ENCODE results near the gene IRAK2.
"Not testable (repeated sequence)": the region's sequence is repeated elsewhere in the genome, so short reads cannot be mapped to it uniquely, and the experiment has no call there.

IRAK2 gene

GRCh38 chr3:10140996-10141546 is 23.6 kb upstream of the IRAK2 start:
- Histone ChIP-seq H3K27me3 (ENCODE audit: low read depth, low read length) (no peaks in the 10 kb centered on the region), H3K9me3 (ENCODE audit: control insufficient read depth in 1 of 2, low read length in 2 of 2) (no peaks in the 10 kb centered on the region), H3K27ac (ENCODE audit: low read length) (no peak overlapping the region), H3K4me3 (ENCODE audit: low read depth in 1 of 2, low read length in 2 of 2) (peak overlapping the region in 1 of 2 donors; percentile 70), H3K4me1 (ENCODE audit: control insufficient read depth in 1 of 2, insufficient read depth in 2 of 2, low read length in 2 of 2) (peaks cover 7 to 20% of the 10 kb centered on the region in 2 donors), H3K36me3 (ENCODE audit: control insufficient read depth in 1 of 2, insufficient read depth in 2 of 2, low read length in 2 of 2) (no peaks in the 10 kb centered on the region)

- Histone ChIP-seq H3K36me3 (ENCODE audit: control insufficient read depth in 1 of 2, insufficient read depth in 2 of 2, low read length in 2 of 2) (peaks cover 0 to 6% of the 10 kb centered on the region in 2 donors), H3K4me1 (ENCODE audit: control insufficient read depth in 1 of 2, insufficient read depth in 2 of 2, low read length in 2 of 2) (peaks cover 7 to 20% of the 10 kb centered on the region in 2 donors), H3K27me3 (ENCODE audit: low read depth, low read length) (no peaks in the 10 kb centered on the region), H3K27ac (ENCODE audit: low read length) (no peak overlapping the region), H3K4me3 (ENCODE audit: low read depth in 1 of 2, low read length in 2 of 2) (peak overlapping the region; percentile 70 to 71), H3K9me3 (ENCODE audit: control insufficient read depth in 1 of 2, low read length in 2 of 2) (no peaks in the 10 kb centered on the region)
Measured at GRCh38 chr3:10142707-10143560, 21.8 kb upstream of the IRAK2 start.

- no peak overlapping the region for H3K27ac ChIP-seq (ENCODE audit: low read length)
- peaks cover 7 to 20% of the 10 kb centered on the region in 2 donors for H3K4me1 ChIP-seq (ENCODE audit: control insufficient read depth in 1 of 2, insufficient read depth in 2 of 2, low read length in 2 of 2)
- H3K4me3 ChIP-seq (ENCODE audit: low read depth in 1 of 2, low read length in 2 of 2): no peak overlapping the region
- H3K27me3 ChIP-seq (ENCODE audit: low read depth, low read length): no peaks in the 10 kb centered on the region
- H3K36me3 ChIP-seq (ENCODE audit: control insufficient read depth in 1 of 2, insufficient read depth in 2 of 2, low read length in 2 of 2): peaks cover 15 to 23% of the 10 kb centered on the region in 2 donors
- H3K9me3 ChIP-seq (ENCODE audit: control insufficient read depth in 1 of 2, low read length in 2 of 2): no peaks in the 10 kb centered on the region
Measured at GRCh38 chr3:10145685-10146084, 19.0 kb upstream of the IRAK2 start.

- Histone ChIP-seq H3K27ac (ENCODE audit: low read length) (no peak overlapping the region), H3K27me3 (ENCODE audit: low read depth, low read length) (no peaks in the 10 kb centered on the region), H3K4me1 (ENCODE audit: control insufficient read depth in 1 of 2, insufficient read depth in 2 of 2, low read length in 2 of 2) (peaks cover under 1 to 2% of the 10 kb centered on the region in 2 donors), H3K4me3 (ENCODE audit: low read depth in 1 of 2, low read length in 2 of 2) (no peak overlapping the region), H3K9me3 (ENCODE audit: control insufficient read depth in 1 of 2, low read length in 2 of 2) (no peaks in the 10 kb centered on the region), H3K36me3 (ENCODE audit: control insufficient read depth in 1 of 2, insufficient read depth in 2 of 2, low read length in 2 of 2) (peaks cover 24 to 35% of the 10 kb centered on the region in 2 donors)
Measured at GRCh38 chr3:10149226-10149625, 15.5 kb upstream of the IRAK2 start.

GRCh38 chr3:10150987-10151386 is 13.7 kb upstream of the IRAK2 start:
- Histone ChIP-seq H3K27ac (ENCODE audit: low read length) (no peak overlapping the region), H3K36me3 (ENCODE audit: control insufficient read depth in 1 of 2, insufficient read depth in 2 of 2, low read length in 2 of 2) (peaks cover 24 to 39% of the 10 kb centered on the region in 2 donors), H3K4me3 (ENCODE audit: low read depth in 1 of 2, low read length in 2 of 2) (no peak overlapping the region), H3K4me1 (ENCODE audit: control insufficient read depth in 1 of 2, insufficient read depth in 2 of 2, low read length in 2 of 2) (no peaks in the 10 kb centered on the region), H3K9me3 (ENCODE audit: control insufficient read depth in 1 of 2, low read length in 2 of 2) (no peaks in the 10 kb centered on the region), H3K27me3 (ENCODE audit: low read depth, low read length) (no peaks in the 10 kb centered on the region)

GRCh38 chr3:10154335-10155122 is 10.2 kb upstream of the IRAK2 start:
- no peaks in the 10 kb centered on the region for H3K27me3 ChIP-seq (ENCODE audit: low read depth, low read length)
- H3K36me3 ChIP-seq (ENCODE audit: control insufficient read depth in 1 of 2, insufficient read depth in 2 of 2, low read length in 2 of 2): peaks cover 20 to 27% of the 10 kb centered on the region in 2 donors
- no peaks in the 10 kb centered on the region for H3K9me3 ChIP-seq (ENCODE audit: control insufficient read depth in 1 of 2, low read length in 2 of 2)
- H3K4me1 ChIP-seq (ENCODE audit: control insufficient read depth in 1 of 2, insufficient read depth in 2 of 2, low read length in 2 of 2): no peaks in the 10 kb centered on the region
- no peak overlapping the region for H3K4me3 ChIP-seq (ENCODE audit: low read depth in 1 of 2, low read length in 2 of 2)
- H3K27ac ChIP-seq (ENCODE audit: low read length): no peak overlapping the region

- Histone ChIP-seq H3K27ac (ENCODE audit: low read length) (no peak overlapping the region), H3K36me3 (ENCODE audit: control insufficient read depth in 1 of 2, insufficient read depth in 2 of 2, low read length in 2 of 2) (peaks cover 14 to 21% of the 10 kb centered on the region in 2 donors), H3K4me3 (ENCODE audit: low read depth in 1 of 2, low read length in 2 of 2) (no peak overlapping the region)
Measured at GRCh38 chr3:10155123-10155472, 9.6 kb upstream of the IRAK2 start.

GRCh38 chr3:10155658-10156057 is 9.1 kb upstream of the IRAK2 start:
- Histone ChIP-seq H3K27ac (ENCODE audit: low read length) (no peak overlapping the region), H3K9me3 (ENCODE audit: control insufficient read depth in 1 of 2, low read length in 2 of 2) (no peaks in the 10 kb centered on the region), H3K4me1 (ENCODE audit: control insufficient read depth in 1 of 2, insufficient read depth in 2 of 2, low read length in 2 of 2) (no peaks in the 10 kb centered on the region), H3K27me3 (ENCODE audit: low read depth, low read length) (no peaks in the 10 kb centered on the region), H3K36me3 (ENCODE audit: control insufficient read depth in 1 of 2, insufficient read depth in 2 of 2, low read length in 2 of 2) (peaks cover 9 to 16% of the 10 kb centered on the region in 2 donors), H3K4me3 (ENCODE audit: low read depth in 1 of 2, low read length in 2 of 2) (no peak overlapping the region)

More at GRCh38 chr3:10155123-10155472, 9.6 kb upstream of the IRAK2 start:
- H3K9me3 ChIP-seq (ENCODE audit: control insufficient read depth in 1 of 2, low read length in 2 of 2): no peaks in the 10 kb centered on the region
- H3K27me3 ChIP-seq (ENCODE audit: low read depth, low read length): no peaks in the 10 kb centered on the region
- no peaks in the 10 kb centered on the region for H3K4me1 ChIP-seq (ENCODE audit: control insufficient read depth in 1 of 2, insufficient read depth in 2 of 2, low read length in 2 of 2)

GRCh38 chr3:10157031-10157430 is 7.7 kb upstream of the IRAK2 start:
- Histone ChIP-seq H3K9me3 (ENCODE audit: control insufficient read depth in 1 of 2, low read length in 2 of 2) (no peaks in the 10 kb centered on the region), H3K27me3 (ENCODE audit: low read depth, low read length) (no peaks in the 10 kb centered on the region), H3K4me3 (ENCODE audit: low read depth in 1 of 2, low read length in 2 of 2) (no peak overlapping the region), H3K27ac (ENCODE audit: low read length) (no peak overlapping the region), H3K36me3 (ENCODE audit: control insufficient read depth in 1 of 2, insufficient read depth in 2 of 2, low read length in 2 of 2) (peaks cover 0 to 4% of the 10 kb centered on the region in 2 donors), H3K4me1 (ENCODE audit: control insufficient read depth in 1 of 2, insufficient read depth in 2 of 2, low read length in 2 of 2) (no peaks in the 10 kb centered on the region)

- H3K27me3 ChIP-seq (ENCODE audit: low read depth, low read length); H3K4me3 ChIP-seq (ENCODE audit: low read depth in 1 of 2, low read length in 2 of 2): not testable (repeated sequence)
Measured at GRCh38 chr3:10158555-10158954, 6.2 kb upstream of the IRAK2 start.

GRCh38 chr3:10160346-10160745 is 4.4 kb upstream of the IRAK2 start:
- peaks cover 0 to 4% of the 10 kb centered on the region in 2 donors for H3K4me1 ChIP-seq (ENCODE audit: control insufficient read depth in 1 of 2, insufficient read depth in 2 of 2, low read length in 2 of 2)
- no peaks in the 10 kb centered on the region for H3K36me3 ChIP-seq (ENCODE audit: control insufficient read depth in 1 of 2, insufficient read depth in 2 of 2, low read length in 2 of 2)
- no peak overlapping the region for H3K4me3 ChIP-seq (ENCODE audit: low read depth in 1 of 2, low read length in 2 of 2)
- no peaks in the 10 kb centered on the region for H3K9me3 ChIP-seq (ENCODE audit: control insufficient read depth in 1 of 2, low read length in 2 of 2)
- H3K27ac ChIP-seq (ENCODE audit: low read length): no peak overlapping the region
- H3K27me3 ChIP-seq (ENCODE audit: low read depth, low read length): no peaks in the 10 kb centered on the region

More at GRCh38 chr3:10158555-10158954, 6.2 kb upstream of the IRAK2 start:
- H3K4me1 ChIP-seq (ENCODE audit: control insufficient read depth in 1 of 2, insufficient read depth in 2 of 2, low read length in 2 of 2); H3K27ac ChIP-seq (ENCODE audit: low read length); H3K9me3 ChIP-seq (ENCODE audit: control insufficient read depth in 1 of 2, low read length in 2 of 2); H3K36me3 ChIP-seq (ENCODE audit: control insufficient read depth in 1 of 2, insufficient read depth in 2 of 2, low read length in 2 of 2): not testable (repeated sequence)

Measured in muscle layer of duodenum (tissue), 2 donors.